ENCODE data around the gene HARBI1.

The HARBI1 gene

DNA sequence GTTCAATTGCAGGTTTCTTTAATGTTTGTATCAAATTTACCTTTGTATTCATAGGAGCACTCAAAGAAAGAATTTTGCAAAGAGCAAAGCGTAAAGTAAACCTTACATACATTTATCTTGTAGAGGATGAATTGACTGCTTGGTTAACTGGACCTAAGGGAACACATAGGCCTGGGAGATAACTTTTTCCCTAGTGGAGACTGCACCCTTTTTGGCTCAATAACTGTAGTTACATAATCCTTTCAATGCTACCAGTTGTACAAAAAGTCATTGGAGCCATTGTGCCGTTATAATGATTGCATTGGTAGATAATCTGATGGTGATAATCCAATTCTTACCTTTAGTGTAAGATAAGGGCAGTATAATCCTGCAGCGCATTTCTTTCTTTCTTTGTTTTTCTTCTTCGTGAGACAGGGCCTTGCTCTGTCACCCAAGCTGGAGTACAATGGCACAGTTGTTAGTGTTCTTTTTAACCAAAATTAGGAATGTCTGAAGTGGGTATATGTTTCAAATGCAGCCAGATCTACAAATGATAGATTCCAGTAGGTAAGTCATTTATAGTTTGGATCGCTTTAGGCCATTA lies 18.6 kb upstream of the HARBI1 start:
- no peak for DNase-seq (ENCODE audit: extremely low read depth, low read depth)

DNA sequence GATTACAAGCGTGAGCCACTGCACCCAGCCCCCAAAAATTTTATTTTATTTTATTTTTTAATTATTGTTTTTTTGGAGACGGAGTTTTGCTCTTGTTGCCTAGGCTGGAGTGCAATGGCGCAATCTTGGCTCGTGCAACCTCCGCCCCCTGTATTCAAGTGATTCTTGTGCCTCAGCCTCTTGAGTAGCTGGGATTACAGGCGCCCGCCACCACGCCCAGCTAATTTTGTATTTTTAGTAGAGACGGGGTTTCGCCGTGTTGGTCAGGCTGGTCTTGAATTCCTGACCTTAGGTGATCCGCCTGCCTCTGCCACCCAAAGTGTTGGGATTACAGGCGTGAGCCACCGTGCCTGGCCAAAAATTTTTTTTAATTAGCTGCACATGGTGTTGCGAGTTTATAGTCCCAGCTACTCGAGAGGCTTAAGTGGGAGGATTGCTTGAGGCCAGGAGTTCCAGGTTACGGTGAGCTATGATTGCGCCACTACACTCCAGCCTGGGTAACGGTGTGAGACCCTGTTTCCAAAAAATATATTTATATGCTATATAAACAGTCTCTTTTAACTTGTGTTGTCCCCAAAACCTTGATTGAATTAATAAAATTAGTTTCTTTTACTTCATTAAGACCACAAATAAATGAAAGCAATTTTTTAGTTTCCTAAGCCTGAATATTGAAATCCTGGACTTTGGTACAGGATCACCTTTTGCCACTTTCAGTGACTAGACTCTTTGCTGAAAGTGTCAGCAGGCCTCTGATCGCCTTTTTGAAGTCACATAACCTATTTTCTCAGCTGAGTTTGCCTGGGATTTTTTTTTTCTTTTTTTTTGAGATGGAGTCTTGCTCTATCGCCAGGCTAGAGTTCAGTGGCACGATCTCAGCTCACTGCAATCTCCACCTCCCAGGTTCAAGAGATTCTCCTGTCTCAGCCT lies 16.5 kb upstream of the HARBI1 start:
- H3K4me3 ChIP-seq (replicated peaks; ENCODE audit: low read depth, low read length): no peak overlapping the region
- TF ChIP-seq, protein P1, sequence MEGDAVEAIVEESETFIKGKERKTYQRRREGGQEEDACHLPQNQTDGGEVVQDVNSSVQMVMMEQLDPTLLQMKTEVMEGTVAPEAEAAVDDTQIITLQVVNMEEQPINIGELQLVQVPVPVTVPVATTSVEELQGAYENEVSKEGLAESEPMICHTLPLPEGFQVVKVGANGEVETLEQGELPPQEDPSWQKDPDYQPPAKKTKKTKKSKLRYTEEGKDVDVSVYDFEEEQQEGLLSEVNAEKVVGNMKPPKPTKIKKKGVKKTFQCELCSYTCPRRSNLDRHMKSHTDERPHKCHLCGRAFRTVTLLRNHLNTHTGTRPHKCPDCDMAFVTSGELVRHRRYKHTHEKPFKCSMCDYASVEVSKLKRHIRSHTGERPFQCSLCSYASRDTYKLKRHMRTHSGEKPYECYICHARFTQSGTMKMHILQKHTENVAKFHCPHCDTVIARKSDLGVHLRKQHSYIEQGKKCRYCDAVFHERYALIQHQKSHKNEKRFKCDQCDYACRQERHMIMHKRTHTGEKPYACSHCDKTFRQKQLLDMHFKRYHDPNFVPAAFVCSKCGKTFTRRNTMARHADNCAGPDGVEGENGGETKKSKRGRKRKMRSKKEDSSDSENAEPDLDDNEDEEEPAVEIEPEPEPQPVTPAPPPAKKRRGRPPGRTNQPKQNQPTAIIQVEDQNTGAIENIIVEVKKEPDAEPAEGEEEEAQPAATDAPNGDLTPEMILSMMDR (IDR thresholded peaks at IDR 0.05; ENCODE audit: low read depth, low read length, missing control alignments): no peak
- DNase-seq (ENCODE audit: extremely low read depth, low read depth): no peak

More for the DNA sequence above, 18.6 kb upstream of the HARBI1 start:
- no peak overlapping the region for H3K4me3 ChIP-seq (replicated peaks; ENCODE audit: low read depth, low read length)
- TF ChIP-seq, protein P1 (IDR thresholded peaks at IDR 0.05; ENCODE audit: low read depth, low read length, missing control alignments): no peak

DNA sequence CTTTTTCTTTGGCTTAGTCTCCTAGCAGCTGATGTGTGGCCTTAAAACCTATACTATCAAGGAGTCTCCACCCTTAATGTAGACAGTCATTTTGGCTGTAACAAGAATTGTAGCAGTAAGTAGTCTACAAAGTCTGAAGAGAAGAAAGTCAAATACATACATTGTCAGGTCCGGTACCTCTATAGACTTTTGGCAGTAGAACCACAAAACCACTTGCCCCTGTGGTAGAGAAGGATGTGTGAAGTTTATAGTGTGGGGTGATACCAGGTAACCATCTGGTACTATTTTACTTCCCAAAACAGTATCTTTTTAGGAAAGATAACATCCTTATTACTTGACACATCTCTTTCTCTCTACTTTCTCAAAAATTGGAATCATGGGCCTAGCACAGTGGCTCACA lies 15.5 kb upstream of the HARBI1 start:
- H3K4me3 ChIP-seq (replicated peaks; ENCODE audit: low read depth, low read length): no peak overlapping the region
- TF ChIP-seq, protein P1 (IDR thresholded peaks at IDR 0.05; ENCODE audit: low read depth, low read length, missing control alignments): no peak

DNA sequence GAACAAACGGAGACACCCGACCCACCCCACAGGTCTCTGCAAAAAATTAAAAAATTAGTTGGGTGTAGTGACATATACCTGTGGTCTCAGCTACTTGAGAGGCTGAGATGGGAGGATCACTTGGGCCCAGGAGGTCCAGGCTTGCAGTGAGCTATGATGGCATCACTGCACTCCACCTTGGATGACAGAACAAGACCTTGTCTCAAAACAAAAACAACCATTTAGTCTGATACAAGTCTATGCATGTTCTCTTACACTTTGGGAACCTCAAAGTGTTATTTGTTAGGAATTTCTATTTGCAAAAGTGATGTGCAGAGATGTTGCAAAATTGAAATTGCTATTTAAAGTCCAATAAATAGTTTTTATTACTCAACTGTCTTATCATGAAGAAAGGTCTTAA lies 14.6 kb upstream of the HARBI1 start:
- no peak overlapping the region for H3K4me3 ChIP-seq (replicated peaks; ENCODE audit: low read depth, low read length)
- no peak for DNase-seq (ENCODE audit: extremely low read depth, low read depth)
- TF ChIP-seq, protein P1 (IDR thresholded peaks at IDR 0.05; ENCODE audit: low read depth, low read length, missing control alignments): no peak

More for the DNA sequence above, 15.5 kb upstream of the HARBI1 start:
- DNase-seq (ENCODE audit: extremely low read depth, low read depth): no peak

DNA sequence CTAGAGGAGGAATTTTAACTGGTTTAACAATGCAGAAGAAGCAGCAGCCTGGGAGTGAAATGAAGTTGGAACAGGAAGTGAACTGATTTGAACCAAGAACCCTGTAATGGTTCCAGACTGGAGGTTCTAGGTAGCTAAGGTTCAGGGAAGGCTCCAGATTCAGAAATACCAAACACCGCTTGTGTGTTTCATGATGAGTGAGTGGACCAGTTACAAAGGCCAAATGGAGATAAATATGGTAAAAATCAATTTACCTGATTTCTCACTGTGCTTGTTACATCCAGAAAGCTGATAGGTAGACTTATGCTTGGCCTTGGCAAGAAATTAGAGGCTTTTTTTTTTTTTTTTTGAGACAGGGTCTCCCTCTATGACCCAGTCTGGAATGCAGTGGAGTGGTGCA lies 13.2 kb upstream of the HARBI1 start:
- TF ChIP-seq, protein P1 (IDR thresholded peaks at IDR 0.05; ENCODE audit: low read depth, low read length, missing control alignments): no peak
- H3K4me3 ChIP-seq (replicated peaks; ENCODE audit: low read depth, low read length): no peak overlapping the region
- no peak for DNase-seq (ENCODE audit: extremely low read depth, low read depth)

DNA sequence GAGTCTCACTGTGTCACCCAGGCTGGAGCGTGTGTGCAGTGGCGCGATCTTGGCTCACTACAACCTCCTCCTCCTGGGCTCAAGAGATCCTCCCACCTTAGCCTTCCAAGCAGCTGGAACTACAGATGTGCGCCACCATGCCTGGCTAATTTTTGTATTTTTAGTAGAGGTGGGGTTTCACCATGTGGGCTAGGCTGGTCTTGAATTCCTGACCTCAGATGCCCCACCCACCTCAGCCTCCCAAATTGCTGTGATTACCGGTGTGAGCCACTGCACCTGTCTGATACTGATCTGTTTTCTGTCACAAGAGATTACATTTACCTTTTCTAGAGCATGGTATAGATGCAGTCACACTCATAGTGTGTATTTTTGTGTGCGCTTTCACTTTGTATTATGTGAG lies 11.9 kb upstream of the HARBI1 start:
- TF ChIP-seq, protein P1 (IDR thresholded peaks at IDR 0.05; ENCODE audit: low read depth, low read length, missing control alignments): no peak
- H3K4me3 ChIP-seq (replicated peaks; ENCODE audit: low read depth, low read length): no peak overlapping the region
- DNase-seq (ENCODE audit: extremely low read depth, low read depth): no peak

Measured in HFF-Myc (cell line).